ENCODE measurements around the gene ETFA.

The ETFA gene

GRCh38 chr15:76209942-76210341 is 101.3 kb downstream of the ETFA start:
- DNase-seq, result no peak

- no peak for DNase-seq
These were observed 101.7 kb downstream of the ETFA start for GRCh38 chr15:76209523-76209922.

- no peak for DNase-seq
These were observed 102.4 kb downstream of the ETFA start for GRCh38 chr15:76208786-76209424.

DNA sequence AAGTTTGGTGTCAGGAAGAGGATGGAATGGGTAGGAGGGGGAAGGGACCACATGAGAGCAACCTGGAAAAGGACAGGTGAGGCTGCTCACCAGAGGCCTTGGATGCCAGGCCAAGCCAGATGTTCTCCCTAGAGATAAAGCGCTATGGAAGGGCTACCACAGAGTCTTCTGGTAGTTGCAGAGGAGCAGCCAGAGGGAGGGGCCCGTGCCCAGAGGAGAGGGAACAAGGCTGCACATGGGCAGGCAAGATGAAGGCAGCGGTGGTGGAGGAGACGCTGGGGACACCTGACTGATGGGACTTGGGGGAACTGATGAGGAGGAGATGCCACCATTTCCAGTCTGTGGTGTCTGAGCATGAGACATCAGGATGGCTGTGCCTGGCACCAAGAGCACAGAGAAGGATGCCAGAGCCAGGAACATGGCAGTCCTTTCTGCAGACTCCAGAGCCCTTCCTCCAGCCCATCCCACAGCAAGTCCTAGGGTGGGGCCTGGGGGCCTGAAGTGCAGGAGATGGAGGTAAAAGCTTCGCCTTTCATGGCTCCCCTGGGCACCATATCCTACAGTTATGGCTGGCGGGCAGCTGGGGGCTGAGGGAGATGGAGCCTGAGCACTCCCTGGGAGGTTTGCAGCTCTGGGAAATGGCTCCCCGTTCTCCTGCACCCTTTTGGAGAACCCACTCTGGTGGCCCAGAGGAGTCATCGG is 103.0 kb downstream of the ETFA start:
- no peak for DNase-seq

DNA sequence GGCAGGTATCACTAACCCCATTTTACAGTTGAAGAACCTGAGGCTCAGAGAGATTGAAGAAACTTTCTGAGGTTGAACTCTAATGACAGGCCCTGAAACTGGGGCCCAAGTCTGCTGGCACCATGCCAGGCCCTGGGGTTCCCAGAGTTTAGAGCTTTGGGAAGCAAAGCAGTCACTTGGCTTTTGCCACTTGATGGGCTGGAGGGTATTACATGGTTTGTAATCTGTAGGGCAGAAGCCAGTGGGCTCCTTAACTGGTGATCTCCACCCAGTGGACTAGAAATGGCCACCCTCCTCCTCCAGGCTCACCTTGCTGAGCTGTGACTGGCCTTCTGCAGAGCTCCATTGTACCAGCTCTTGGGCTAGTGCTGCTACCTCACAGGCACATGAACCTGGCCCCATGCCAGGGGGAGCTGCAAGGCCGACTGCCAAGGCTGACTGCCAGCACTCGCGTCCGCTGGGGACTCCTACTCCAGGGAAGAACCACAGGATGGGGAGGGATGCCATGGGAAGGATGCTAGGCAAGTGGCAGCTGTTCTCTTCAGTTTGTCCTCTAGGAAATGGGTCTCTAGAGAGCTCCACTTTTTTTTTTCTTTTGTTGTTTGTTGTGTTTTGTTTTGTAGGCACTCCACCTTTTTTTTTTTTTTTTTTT is 104.8 kb downstream of the ETFA start:
- DNase-seq, result peak; percentile 34

GRCh38 chr15:76204916-76205460 is 106.3 kb downstream of the ETFA start:
- DNase-seq, result no peak

DNA sequence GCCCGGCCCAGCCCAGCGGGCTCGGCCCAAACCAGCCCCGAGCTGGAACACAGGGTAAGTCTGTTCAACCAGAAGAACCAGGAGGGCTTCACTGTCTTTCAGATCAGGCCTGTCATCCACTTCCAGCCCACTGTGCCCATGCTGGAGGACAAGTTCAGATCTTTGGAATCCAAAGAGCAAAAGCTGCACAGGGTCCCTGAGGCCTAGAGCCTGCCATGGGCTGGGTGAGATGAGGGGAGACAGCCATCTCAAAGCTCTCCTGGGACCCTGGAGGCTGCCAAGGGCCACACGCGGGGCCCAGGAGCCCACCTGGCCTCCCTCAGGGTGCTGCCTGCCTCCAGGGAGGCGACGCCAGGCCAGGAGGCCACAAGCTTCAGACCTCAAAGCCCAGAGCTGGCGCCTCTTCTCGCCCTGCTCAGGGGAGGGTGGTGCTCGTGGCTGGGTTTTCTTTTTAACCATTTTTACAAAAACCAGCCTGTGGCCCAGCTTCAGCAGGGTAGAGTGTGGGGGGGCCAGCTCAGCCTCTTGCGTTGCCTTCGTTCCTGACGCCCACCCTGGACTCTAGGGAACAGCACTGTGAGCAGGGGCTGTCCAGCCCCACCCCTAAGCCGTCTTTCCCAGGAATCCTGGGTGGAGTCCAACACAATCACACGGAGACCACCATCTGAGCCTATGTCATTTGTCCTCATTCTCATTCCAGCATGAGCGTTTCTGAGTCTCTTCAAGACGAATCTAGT is 107.0 kb downstream of the ETFA start:
- no peak for DNase-seq

DNA sequence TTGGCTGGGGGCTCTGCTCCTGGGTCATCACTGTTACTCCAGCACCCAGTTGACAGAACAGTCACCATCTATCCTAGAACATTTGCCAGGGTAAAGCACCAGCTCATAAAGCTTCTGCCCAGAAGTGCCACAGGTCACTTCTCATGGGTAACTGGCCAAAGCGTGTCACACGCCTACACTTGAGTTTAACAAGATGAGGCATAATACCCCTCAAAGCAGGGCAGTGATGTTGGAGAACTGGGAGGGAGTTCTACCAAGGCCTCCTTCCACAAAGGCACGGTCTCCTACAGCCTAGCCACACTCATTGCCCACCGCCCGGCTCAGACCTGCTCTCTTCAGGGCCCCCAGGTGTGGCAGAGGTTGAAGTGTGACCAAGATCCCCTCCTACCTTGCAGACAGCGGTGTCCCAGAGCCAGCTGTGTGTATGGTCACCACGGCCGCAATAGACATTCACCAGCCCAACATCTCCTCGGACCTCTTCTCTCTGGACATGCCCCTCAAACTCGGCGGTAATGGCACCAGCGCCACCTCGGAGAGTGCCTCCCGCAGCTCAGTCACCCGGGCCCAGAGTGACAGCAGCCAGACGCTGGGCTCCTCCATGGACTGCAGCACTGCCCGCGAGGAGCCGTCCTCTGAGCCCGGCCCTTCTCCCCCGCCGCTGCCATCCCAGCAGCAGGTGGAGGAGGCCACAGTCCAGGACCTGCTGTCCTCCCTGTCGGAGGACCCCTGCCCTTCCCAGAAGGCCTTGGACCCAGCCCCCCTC is 107.7 kb downstream of the ETFA start:
- DNase-seq, result no peak

DNA sequence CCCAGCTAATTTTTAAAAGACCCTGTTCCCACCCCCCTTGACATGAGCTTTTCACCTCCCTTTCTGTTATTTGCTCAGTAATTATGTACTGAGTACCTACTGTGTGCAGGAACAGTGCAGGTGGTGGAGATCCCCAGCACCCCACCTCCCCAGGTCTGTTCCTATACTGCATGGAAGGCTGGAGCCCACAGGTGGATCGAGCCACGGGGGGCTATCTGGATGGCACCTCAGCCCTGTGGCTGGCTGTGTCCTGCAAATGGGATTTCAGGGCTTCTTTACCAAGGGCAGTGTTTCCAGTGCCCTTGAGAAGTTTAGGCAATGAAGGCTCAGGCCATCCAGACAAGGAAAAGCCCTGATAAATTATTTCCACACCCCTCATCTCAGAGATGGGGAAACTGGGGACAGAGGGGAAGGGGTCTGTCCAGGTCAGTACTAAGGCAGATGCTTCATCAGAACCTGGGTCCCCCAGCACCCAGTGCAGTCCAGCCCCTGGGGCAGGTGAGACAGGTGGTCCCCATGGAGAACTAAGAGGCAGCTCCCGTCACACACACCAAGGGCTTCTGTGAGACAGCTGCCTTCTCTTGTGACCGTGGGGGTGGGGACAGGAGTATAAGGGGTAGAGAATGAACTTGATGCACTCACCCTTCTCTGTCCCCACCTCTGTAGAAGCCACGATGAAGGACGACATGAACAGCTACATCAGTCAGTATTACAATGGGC is 109.6 kb downstream of the ETFA start:
- no peak for DNase-seq

- DNase-seq, result no peak
These were observed 110.6 kb downstream of the ETFA start for GRCh38 chr15:76200641-76201105.

- no peak for DNase-seq
These were observed 111.2 kb downstream of the ETFA start for GRCh38 chr15:76200083-76200465.

DNA sequence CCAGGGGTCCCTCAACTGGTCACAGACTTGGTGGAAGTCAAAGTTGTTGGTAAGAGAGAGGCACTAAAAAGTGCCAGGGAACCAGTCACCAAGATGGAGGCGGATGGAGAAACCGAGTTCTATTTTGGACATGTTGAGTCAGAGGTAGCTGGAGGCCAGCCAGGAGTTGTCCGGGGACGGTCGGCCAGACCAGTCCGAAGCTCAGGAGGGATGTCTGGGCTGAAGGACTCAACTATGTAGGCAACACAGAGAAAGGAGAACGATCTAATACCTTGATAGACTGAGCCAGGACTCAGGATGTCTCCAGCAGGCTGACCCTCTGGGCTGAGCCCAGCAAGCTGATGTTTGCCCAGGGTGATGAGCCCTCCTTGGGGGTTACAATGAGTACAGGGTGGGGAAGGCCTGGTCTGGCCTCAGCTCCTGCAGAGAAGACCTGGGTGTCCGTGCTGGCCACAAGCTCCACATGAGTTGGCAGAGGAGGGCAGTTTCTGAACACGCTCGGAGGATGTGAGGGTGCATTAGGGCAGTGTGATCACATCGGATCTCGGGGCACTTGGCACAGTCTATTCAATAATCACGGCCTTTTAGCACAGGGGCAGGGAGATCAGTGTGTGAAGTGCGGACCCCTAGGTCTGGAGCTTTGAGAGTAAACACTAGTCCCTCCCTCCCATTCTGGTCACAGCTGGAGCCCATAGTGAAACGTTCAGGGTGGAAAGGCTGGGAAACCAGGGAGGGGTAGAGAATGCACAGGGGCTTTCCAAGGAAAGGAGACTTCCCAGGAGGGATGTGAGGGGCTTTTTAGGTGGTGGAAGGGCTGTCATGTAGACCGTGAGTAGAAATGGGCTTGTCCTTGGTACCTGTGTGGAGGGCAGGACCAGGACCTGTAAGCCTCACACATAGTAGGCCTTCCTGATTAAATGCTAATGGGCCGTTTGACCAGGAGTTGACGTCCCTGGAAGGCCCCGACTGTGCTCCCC is 111.9 kb downstream of the ETFA start:
- peak; percentile 37 for DNase-seq

DNA sequence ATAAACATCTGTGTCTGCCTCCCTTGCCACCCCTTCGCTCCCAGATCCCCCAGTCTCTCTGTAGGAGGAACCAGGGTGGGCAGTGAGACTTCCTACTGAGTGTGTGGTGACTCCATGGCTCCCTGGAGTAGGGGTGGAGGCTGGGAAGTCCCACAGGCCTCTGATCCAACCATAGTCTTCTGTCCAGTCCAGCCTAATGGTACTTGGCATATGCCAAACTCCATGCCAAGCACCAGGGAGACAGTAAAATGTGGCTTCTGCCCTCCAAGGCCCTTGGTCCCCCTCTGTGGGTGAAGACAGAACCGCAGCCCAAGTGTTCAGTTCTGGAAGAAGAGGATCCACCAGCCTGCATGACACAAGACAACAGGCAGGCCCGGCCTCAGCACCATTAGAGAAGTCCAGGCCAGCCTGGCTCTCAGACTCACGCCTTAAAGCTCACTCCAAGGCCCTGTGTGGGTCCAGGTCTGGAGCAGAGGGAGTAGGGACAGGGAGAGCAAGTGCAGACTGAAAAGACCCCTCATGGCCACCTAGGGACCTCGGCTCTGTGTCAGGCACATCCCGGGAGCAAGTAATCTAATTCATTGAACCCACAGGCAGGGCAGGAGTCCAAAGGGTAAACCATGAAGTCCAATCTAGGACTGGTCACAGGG is 112.7 kb downstream of the ETFA start:
- no peak for DNase-seq

GRCh38 chr15:76197703-76198455 is 113.4 kb downstream of the ETFA start:
- DNase-seq, result no peak

DNA sequence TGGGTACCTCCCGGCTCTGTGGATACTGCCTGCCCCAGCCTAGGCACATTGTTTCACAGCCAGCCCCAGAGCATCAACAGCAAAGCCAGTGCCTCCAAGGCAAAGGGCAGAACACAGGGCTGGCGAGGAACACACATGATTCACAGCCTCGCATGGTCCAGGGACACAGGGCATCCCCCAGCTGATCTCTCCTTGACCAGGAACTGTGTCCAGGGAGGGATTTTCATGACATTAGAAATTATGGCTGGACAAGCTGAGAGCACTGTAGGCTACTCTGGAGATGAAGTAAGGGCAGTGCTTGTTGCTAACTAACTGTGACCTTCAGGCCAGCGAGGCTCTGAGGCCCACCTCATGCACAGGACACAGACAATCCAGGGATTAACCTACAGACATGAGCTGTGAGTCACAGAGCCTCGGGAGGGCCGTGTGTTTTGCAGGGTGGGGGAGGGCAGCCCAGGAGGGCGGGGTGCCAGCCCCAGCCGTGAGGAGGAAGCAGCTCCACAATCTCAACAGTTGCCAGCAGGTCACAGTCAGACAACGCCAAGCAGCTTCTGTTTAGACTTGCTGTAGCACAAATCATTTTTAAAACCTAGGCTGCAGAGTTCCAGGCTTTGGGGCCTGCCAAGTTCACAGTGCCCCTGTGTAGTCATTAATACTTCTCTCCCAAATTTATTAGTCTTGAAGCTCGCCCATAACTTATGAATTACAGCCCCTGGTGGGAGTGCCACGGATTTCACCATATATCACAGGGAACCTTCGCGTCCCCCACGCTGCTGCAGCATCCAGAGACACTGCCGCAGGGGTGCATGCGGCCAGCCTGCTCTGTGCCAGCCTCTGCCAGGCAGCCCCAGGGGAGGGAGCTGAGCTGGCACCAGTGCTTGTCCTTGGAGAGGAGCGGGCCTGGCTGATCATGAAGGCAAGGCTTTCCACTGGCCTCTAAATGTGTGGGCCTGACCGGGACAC is 114.7 kb downstream of the ETFA start:
- peak; percentile 88 for DNase-seq

- no peak for DNase-seq
These were observed 115.6 kb downstream of the ETFA start for GRCh38 chr15:76195506-76196268.

- no peak for DNase-seq
These were observed 117.3 kb downstream of the ETFA start for GRCh38 chr15:76193934-76194333.

Data from fibroblast of upper back skin (primary cell).